PFSK-1 (cell line): Measurements from ENCODE around the gene FAM210B.
A peak's percentile ranks its signal among the peaks of the same experiment; 100 is the strongest.

Source experiments
- FOXP2 ChIP-seq: optimal IDR thresholded peaks from 2 replicates; pipeline ENCODE3; 2011; ENCODE audit warnings: borderline replicate concordance, control low read depth, inconsistent platforms; ENCODE audit not compliant: insufficient read depth; ENCODE audit errors: extremely low read length, extremely low read depth
- POLR2AphosphoS5 ChIP-seq: IDR thresholded peaks from 2 replicates; pipeline ENCODE4 v1.6.1; 2012; ENCODE audit warnings: low read depth, mild to moderate bottlenecking, control low read depth, low read length, moderate library complexity
- REST ChIP-seq, 2 experiments: IDR thresholded peaks; 2 replicates each; pipeline versions ENCODE4 v1.6.1 to v1.8.0; 2011 to 2012; ENCODE audit warnings: low read depth in 2 of 2, low read length in 2 of 2, control low read depth in 1 of 2, inconsistent platforms in 1 of 2, mild to moderate bottlenecking in 1 of 2, moderate library complexity in 1 of 2; ENCODE audit not compliant: insufficient read depth in 1 of 2
- SIN3A ChIP-seq: IDR thresholded peaks from 2 replicates; pipeline ENCODE4 v1.6.1; 2012; ENCODE audit warnings: mild to moderate bottlenecking, low read length, moderate library complexity, borderline replicate concordance; ENCODE audit not compliant: insufficient read depth
- TAF1 ChIP-seq: IDR thresholded peaks from 2 replicates; pipeline ENCODE4 v1.6.1; 2012; ENCODE audit warnings: low read length, control low read depth, borderline replicate concordance; ENCODE audit not compliant: insufficient read depth

The FAM210B gene

GRCh38 chr20:56392132-56392880 is 33.5 kb downstream of the FAM210B start, which contains the start of the genes AURKA and CSTF1:
Gene AURKA (minus strand): TSS chr20:56392215. CDS start chr20:56388197, 4,018 bp downstream.
Gene CSTF1 (plus strand): TSS chr20:56392645. CDS start chr20:56395553, 2,908 bp downstream.
- TF ChIP-seq REST (IDR thresholded peaks at IDR 0.05; ENCODE audit: insufficient read depth in 1 of 2, low read depth in 2 of 2, low read length in 2 of 2): peak in 1 of 2 experiments; percentile 9; a peak in 1 of 4 replicates
- peak; percentile 77; the same call in 1 of the 2 replicates for TF ChIP-seq TAF1
- peak; percentile 62 for TF ChIP-seq FOXP2
- peak; percentile 91; the same call in 1 of the 2 replicates for TF ChIP-seq SIN3A
- TF ChIP-seq POLR2AphosphoS5: peak; percentile 50; the same call in 1 of the 2 replicates

- TF ChIP-seq FOXP2: no peak
Observed at GRCh38 chr20:56392881-56393482, 34.2 kb downstream of the FAM210B start.

- no peak for TF ChIP-seq REST (IDR thresholded peaks at IDR 0.05; ENCODE audit: insufficient read depth in 1 of 2, low read depth in 2 of 2, low read length in 2 of 2)
- no peak for TF ChIP-seq SIN3A
- TF ChIP-seq TAF1: no peak
- no peak for TF ChIP-seq POLR2AphosphoS5
- no peak for TF ChIP-seq FOXP2
Observed at GRCh38 chr20:56393653-56394052, 34.9 kb downstream of the FAM210B start.

GRCh38 chr20:56395166-56395565 is 36.4 kb downstream of the FAM210B start:
- TF ChIP-seq REST (IDR thresholded peaks at IDR 0.05; ENCODE audit: insufficient read depth in 1 of 2, low read depth in 2 of 2, low read length in 2 of 2): no peak
- TF ChIP-seq TAF1: no peak
- TF ChIP-seq POLR2AphosphoS5: no peak
- no peak for TF ChIP-seq FOXP2
- TF ChIP-seq SIN3A: no peak

GRCh38 chr20:56400001-56400640 is 41.3 kb downstream of the FAM210B start:
- TF ChIP-seq POLR2AphosphoS5 (no peak), REST (IDR thresholded peaks at IDR 0.05; ENCODE audit: insufficient read depth in 1 of 2, low read depth in 2 of 2, low read length in 2 of 2) (no peak), SIN3A (no peak), FOXP2 (no peak), TAF1 (no peak)
